ENCODE measurements around the gene OTUD5. TPM values are rescaled to one million over a fixed set of nuclear protein-coding genes. Genes with fewer than 3 reads are reported as not detected.

Gene OTUD5
- total RNA-seq, 3 donors from 2014 or later (not counting 1 experiment from before 2014, with no cell fraction given), result 92.2 to 106 (median 92.5) TPM

GRCh38 chrX:48933757-48934156 lies 23.6 kb downstream of the OTUD5 start:
- Histone ChIP-seq H3K4me1 (ENCODE audit: control insufficient read depth, insufficient read depth, low read length) (peaks cover 50% of the 10 kb centered on the region), H3K27ac (ENCODE audit: low read length) (peak overlapping the region; percentile 53), H3K9me3 (ENCODE audit: control insufficient read depth, insufficient read depth, low read length) (no peaks in the 10 kb centered on the region), H3K4me3 (ENCODE audit: low read length) (no peak overlapping the region), H3K27me3 (ENCODE audit: control insufficient read depth, insufficient read depth, low read length) (no peaks in the 10 kb centered on the region), H3K36me3 (ENCODE audit: control insufficient read depth, insufficient read depth, low read length) (peaks cover 25% of the 10 kb centered on the region)
- TF ChIP-seq, protein P1, sequence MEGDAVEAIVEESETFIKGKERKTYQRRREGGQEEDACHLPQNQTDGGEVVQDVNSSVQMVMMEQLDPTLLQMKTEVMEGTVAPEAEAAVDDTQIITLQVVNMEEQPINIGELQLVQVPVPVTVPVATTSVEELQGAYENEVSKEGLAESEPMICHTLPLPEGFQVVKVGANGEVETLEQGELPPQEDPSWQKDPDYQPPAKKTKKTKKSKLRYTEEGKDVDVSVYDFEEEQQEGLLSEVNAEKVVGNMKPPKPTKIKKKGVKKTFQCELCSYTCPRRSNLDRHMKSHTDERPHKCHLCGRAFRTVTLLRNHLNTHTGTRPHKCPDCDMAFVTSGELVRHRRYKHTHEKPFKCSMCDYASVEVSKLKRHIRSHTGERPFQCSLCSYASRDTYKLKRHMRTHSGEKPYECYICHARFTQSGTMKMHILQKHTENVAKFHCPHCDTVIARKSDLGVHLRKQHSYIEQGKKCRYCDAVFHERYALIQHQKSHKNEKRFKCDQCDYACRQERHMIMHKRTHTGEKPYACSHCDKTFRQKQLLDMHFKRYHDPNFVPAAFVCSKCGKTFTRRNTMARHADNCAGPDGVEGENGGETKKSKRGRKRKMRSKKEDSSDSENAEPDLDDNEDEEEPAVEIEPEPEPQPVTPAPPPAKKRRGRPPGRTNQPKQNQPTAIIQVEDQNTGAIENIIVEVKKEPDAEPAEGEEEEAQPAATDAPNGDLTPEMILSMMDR (IDR thresholded peaks at IDR 0.05), result no peak
- DNase-seq (no peak), ATAC-seq (no peak)
- no peak overlapping the region for H3K4me3 Mint-ChIP-seq
- H3K4me1 Mint-ChIP-seq, result peaks cover 29 to 46% of the 10 kb centered on the region in 2 donors
- intact Hi-C loops (cut with micrococcal nuclease), result loop anchor here (10.0 kb wide), 1 partner anchor 219 kb away; no protein-coding TSS in a partner anchor
- H3K9me3 Mint-ChIP-seq, result no peaks in the 10 kb centered on the region
- 100% methylated on average over 1 of the region's 2 CpGs for WGBS (ENCODE audit: insufficient coverage)
- H3K27me3 Mint-ChIP-seq (ENCODE audit: low read depth in 2 of 2), result no peaks in the 10 kb centered on the region
- H3K27ac Mint-ChIP-seq, result peak overlapping the region in 1 of 2 donors; percentile 54
- H3K36me3 Mint-ChIP-seq, result peaks cover 7% of the 10 kb centered on the region

DNA sequence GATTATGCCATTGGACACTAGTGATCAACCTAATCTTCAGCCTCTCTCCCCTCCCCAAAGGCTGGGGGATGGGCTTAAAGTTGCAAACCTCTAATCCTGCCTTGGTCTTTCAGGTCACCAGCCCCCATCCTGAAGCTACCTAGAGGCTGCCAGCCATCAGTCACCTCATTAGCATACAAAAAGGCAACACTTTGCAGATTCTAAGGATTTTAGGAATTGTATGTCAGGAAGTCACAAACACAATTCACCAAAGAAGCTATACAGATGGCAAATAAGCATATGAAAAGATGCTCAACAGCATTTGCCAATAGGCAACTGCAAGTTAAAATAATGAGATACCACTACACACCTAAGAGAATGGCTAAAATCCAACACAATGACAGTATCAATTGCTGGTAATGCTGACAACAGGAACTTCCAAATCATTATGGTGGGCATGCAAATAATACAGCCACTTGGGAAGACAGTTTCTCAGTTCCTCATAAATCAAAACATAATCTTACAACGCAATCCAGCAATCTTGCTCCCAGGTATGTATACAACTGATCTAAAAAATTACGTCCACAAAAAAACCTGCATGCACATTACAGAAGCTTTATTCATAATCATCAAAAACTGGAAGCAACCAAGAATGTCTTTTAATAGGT lies 29.5 kb downstream of the OTUD5 start:
- Mint-ChIP-seq H3K4me3 (no peak overlapping the region), H3K27ac (no peak overlapping the region), H3K27me3 (ENCODE audit: low read depth in 2 of 2) (no peaks in the 10 kb centered on the region), H3K4me1 (peaks cover 9 to 12% of the 10 kb centered on the region in 2 donors), H3K36me3 (no peaks in the 10 kb centered on the region), H3K9me3 (no peaks in the 10 kb centered on the region)
- intact Hi-C loops (cut with micrococcal nuclease), result no loop called here
- WGBS (ENCODE audit: insufficient coverage), result 67% methylated on average over 1 of the region's 2 CpGs
- peaks cover 21% of the 10 kb centered on the region for H3K36me3 ChIP-seq (ENCODE audit: control insufficient read depth, insufficient read depth, low read length)
- ATAC-seq, result no peak
- H3K9me3 ChIP-seq (ENCODE audit: control insufficient read depth, insufficient read depth, low read length), result no peaks in the 10 kb centered on the region
- H3K4me1 ChIP-seq (ENCODE audit: control insufficient read depth, insufficient read depth, low read length), result peaks cover 42% of the 10 kb centered on the region
- no peak for DNase-seq
- TF ChIP-seq, protein P1 (IDR thresholded peaks at IDR 0.05), result no peak
- H3K27ac ChIP-seq (ENCODE audit: low read length), result no peak overlapping the region
- no peaks in the 10 kb centered on the region for H3K27me3 ChIP-seq (ENCODE audit: control insufficient read depth, insufficient read depth, low read length)
- no peak overlapping the region for H3K4me3 ChIP-seq (ENCODE audit: low read length)

DNA sequence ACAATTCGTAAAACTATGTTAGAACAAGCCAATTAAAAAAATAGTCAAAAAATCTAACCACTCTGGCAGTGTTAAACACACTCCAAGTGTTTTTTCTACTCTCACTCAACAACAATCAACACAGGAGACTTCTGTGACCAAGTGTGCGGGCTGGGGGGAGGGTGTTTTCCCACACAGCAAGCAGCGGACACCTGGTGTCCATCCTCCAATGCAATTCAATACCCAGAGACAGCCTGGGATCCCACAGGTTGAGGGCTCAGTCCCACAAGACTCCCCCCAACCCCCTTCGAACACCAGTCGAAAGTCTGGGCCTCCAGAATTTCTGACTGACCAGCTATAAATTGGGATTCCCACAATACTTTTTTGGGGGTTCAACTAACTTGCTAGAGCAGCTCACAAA lies 30.3 kb downstream of the OTUD5 start:
- Histone ChIP-seq H3K27me3 (ENCODE audit: control insufficient read depth, insufficient read depth, low read length) (no peaks in the 10 kb centered on the region), H3K36me3 (ENCODE audit: control insufficient read depth, insufficient read depth, low read length) (peaks cover 21% of the 10 kb centered on the region), H3K27ac (ENCODE audit: low read length) (no peak overlapping the region), H3K9me3 (ENCODE audit: control insufficient read depth, insufficient read depth, low read length) (no peaks in the 10 kb centered on the region), H3K4me3 (ENCODE audit: low read length) (no peak overlapping the region), H3K4me1 (ENCODE audit: control insufficient read depth, insufficient read depth, low read length) (peaks cover 49% of the 10 kb centered on the region)
- intact Hi-C loops (cut with micrococcal nuclease), result no loop called here
- WGBS (ENCODE audit: insufficient coverage), result 92% methylated on average over 3 of the region's 5 CpGs
- Mint-ChIP-seq H3K27ac (no peak overlapping the region), H3K27me3 (ENCODE audit: low read depth in 2 of 2) (no peaks in the 10 kb centered on the region), H3K9me3 (no peaks in the 10 kb centered on the region), H3K4me1 (peaks cover 9 to 19% of the 10 kb centered on the region in 2 donors), H3K36me3 (no peaks in the 10 kb centered on the region), H3K4me3 (no peak overlapping the region)
- DNase-seq (no peak), ATAC-seq (no peak)
- TF ChIP-seq, protein P1 (IDR thresholded peaks at IDR 0.05), result no peak

DNA sequence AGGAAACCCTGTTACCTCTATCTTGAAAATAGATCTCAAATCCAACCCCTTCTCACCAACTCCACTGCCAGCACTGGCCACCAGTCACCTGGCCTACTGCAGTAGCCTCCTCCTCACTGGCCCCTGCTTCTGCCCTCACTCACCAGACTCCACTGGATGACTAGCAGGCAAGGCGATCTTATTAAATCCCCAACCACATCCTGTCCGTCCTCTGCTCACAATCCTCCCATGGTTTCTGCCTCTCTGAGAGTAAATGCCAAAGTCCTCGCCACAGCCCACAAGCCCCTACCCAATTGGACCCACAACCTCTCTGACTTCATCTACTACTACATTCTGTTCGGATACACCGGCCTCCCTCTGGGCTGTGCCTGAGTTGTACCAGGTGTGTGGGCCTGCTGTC lies 33.1 kb downstream of the OTUD5 start:
- no peaks in the 10 kb centered on the region for H3K27me3 Mint-ChIP-seq (ENCODE audit: low read depth in 2 of 2)

More for the DNA sequence above, 33.1 kb downstream of the OTUD5 start:
- H3K4me1 ChIP-seq (ENCODE audit: control insufficient read depth, insufficient read depth, low read length), result peaks cover 77% of the 10 kb centered on the region
- no peaks in the 10 kb centered on the region for H3K36me3 Mint-ChIP-seq
- 40% methylated on average over 5 of the region's 5 CpGs for WGBS (ENCODE audit: insufficient coverage)
- peaks cover 11% of the 10 kb centered on the region for H3K36me3 ChIP-seq (ENCODE audit: control insufficient read depth, insufficient read depth, low read length)
- H3K9me3 Mint-ChIP-seq, result no peaks in the 10 kb centered on the region
- no peaks in the 10 kb centered on the region for H3K27me3 ChIP-seq (ENCODE audit: control insufficient read depth, insufficient read depth, low read length)
- no peak overlapping the region for H3K4me3 ChIP-seq (ENCODE audit: low read length)
- peaks cover 34 to 40% of the 10 kb centered on the region in 2 donors for H3K4me1 Mint-ChIP-seq
- DNase-seq, result no peak
- H3K9me3 ChIP-seq (ENCODE audit: control insufficient read depth, insufficient read depth, low read length), result no peaks in the 10 kb centered on the region
- TF ChIP-seq, protein P1 (IDR thresholded peaks at IDR 0.05), result no peak
- peak overlapping the region; percentile 57 to 86 for H3K27ac Mint-ChIP-seq
- peak overlapping the region; percentile 57 for H3K27ac ChIP-seq (ENCODE audit: low read length)
- intact Hi-C loops (cut with micrococcal nuclease), result no loop called here
- ATAC-seq, result peak; percentile 12 to 40 (median 37)
- peak overlapping the region; percentile 43 for H3K4me3 Mint-ChIP-seq

All from natural killer cell (primary cell).